Parathyroid adenoma (tissue), 2 donors: ENCODE data around the gene NHLRC4.

Experiments
- H2AFZ ChIP-seq: fragments of 300-600 bp; sonication (generic); one replicate; pipeline ENCODE4 v1.7.0; 2017; ENCODE audit warnings: antibody characterized with exemption, mild to moderate bottlenecking
- H3K27ac ChIP-seq: fragments of 300-600 bp; sonication (generic); one replicate; pipeline ENCODE4 v1.7.0; 2017
- H3K27me3 ChIP-seq: fragments of 300-600 bp; sonication (generic); one replicate; pipeline ENCODE4 v1.7.0; 2017; ENCODE audit warnings: low read length; ENCODE audit not compliant: control insufficient read depth, insufficient read depth
- H3K36me3 ChIP-seq: fragments of 300-600 bp; sonication (generic); one replicate; pipeline ENCODE4 v1.7.0; 2017; ENCODE audit warnings: low read length; ENCODE audit not compliant: control insufficient read depth, insufficient read depth
- H3K4me1 ChIP-seq: fragments of 300-600 bp; sonication (generic); one replicate; pipeline ENCODE4 v1.7.0; 2017; ENCODE audit warnings: control low read depth
- H3K4me2 ChIP-seq: fragments of 300-600 bp; sonication (generic); one replicate; pipeline ENCODE4 v1.7.0; 2017; ENCODE audit warnings: low read length
- H3K4me3 ChIP-seq: fragments of 300-600 bp; sonication (generic); one replicate; pipeline ENCODE4 v1.7.0; 2017; ENCODE audit warnings: low read depth, low read length
- H3K79me2 ChIP-seq: fragments of 300-600 bp; sonication (generic); one replicate; pipeline ENCODE4 v1.7.0; 2017; ENCODE audit warnings: control low read depth
- H3K9ac ChIP-seq: fragments of 300-600 bp; sonication (generic); one replicate; pipeline ENCODE4 v1.7.0; 2017; ENCODE audit warnings: mild to moderate bottlenecking
- H3K9me3 ChIP-seq: fragments of 300-600 bp; sonication (generic); one replicate; pipeline ENCODE4 v1.7.0; 2017; ENCODE audit warnings: low read length; ENCODE audit not compliant: control insufficient read depth
- CTCF ChIP-seq: fragments of 300-600 bp; sonication (generic); IDR thresholded peaks from one replicate; pipeline ENCODE4 v1.7.0; 2017; ENCODE audit warnings: antibody characterized with exemption, mild to moderate bottlenecking
- donor health status: primary hyperparathyroidism.

Gene NHLRC4

GRCh38 chr16:580946-581498 lies 14.2 kb downstream of the NHLRC4 start:
- no peak for TF ChIP-seq CTCF

GRCh38 chr16:582218-582613 lies 15.4 kb downstream of the NHLRC4 start:
- Histone ChIP-seq H3K36me3 (no peaks in the 10 kb centered on the region), H3K4me3 (no peak overlapping the region), H3K9me3 (no peaks in the 10 kb centered on the region), H3K9ac (no peak overlapping the region), H3K4me2 (no peak overlapping the region), H3K27me3 (no peaks in the 10 kb centered on the region), H3K27ac (no peak overlapping the region), H2AFZ (no peak overlapping the region), H3K4me1 (peaks cover 14% of the 10 kb centered on the region), H3K79me2 (no peaks in the 10 kb centered on the region)
- TF ChIP-seq CTCF, result no peak

More at GRCh38 chr16:580946-581498, 14.2 kb downstream of the NHLRC4 start:
- Histone ChIP-seq H3K27me3 (no peaks in the 10 kb centered on the region), H3K9ac (no peak overlapping the region), H3K79me2 (no peaks in the 10 kb centered on the region), H3K27ac (no peak overlapping the region), H3K9me3 (no peaks in the 10 kb centered on the region), H3K4me2 (no peak overlapping the region), H2AFZ (no peak overlapping the region), H3K36me3 (no peaks in the 10 kb centered on the region), H3K4me1 (peaks cover 9% of the 10 kb centered on the region), H3K4me3 (no peak overlapping the region)

GRCh38 chr16:582614-583331 lies 16.0 kb downstream of the NHLRC4 start:
- Histone ChIP-seq H3K27ac (no peak overlapping the region), H3K9me3 (no peaks in the 10 kb centered on the region), H3K4me1 (peaks cover 14% of the 10 kb centered on the region), H3K79me2 (no peaks in the 10 kb centered on the region), H3K27me3 (no peaks in the 10 kb centered on the region), H3K9ac (no peak overlapping the region), H2AFZ (no peak overlapping the region), H3K4me2 (no peak overlapping the region), H3K4me3 (no peak overlapping the region), H3K36me3 (no peaks in the 10 kb centered on the region)
- no peak for TF ChIP-seq CTCF

- no peak overlapping the region for H2AFZ ChIP-seq
- H3K9me3 ChIP-seq, result no peaks in the 10 kb centered on the region
- H3K4me3 ChIP-seq, result no peak overlapping the region
- H3K79me2 ChIP-seq, result no peaks in the 10 kb centered on the region
- no peak overlapping the region for H3K27ac ChIP-seq
- no peak for TF ChIP-seq CTCF
- H3K36me3 ChIP-seq, result no peaks in the 10 kb centered on the region
- no peak overlapping the region for H3K4me2 ChIP-seq
- peaks cover 18% of the 10 kb centered on the region for H3K4me1 ChIP-seq
- H3K27me3 ChIP-seq, result no peaks in the 10 kb centered on the region
- H3K9ac ChIP-seq, result no peak overlapping the region
These were observed 16.6 kb downstream of the NHLRC4 start for GRCh38 chr16:583470-583814.
